Measurements from ENCODE around the gene ATE1. TPM values are rescaled to one million over a fixed set of nuclear protein-coding genes. Genes with fewer than 3 reads are reported as not detected.
"Not testable (repeated sequence)": the region's sequence is repeated elsewhere in the genome, so short reads cannot be mapped to it uniquely, and the experiment has no call there.

ATE1 gene
- total RNA-seq, 1 donor from 2014 or later = 33.0 TPM

- no peak for DNase-seq (ENCODE audit: low spot score in 2 of 2, unreplicated experiment in 2 of 2)
- Mint-ChIP-seq H3K9me3 (peaks cover 25% of the 10 kb centered on the region), H3K4me3 (no peak overlapping the region), H3K27ac (no peak overlapping the region), H3K4me1 (no peaks in the 10 kb centered on the region), H3K36me3 (peaks cover 25% of the 10 kb centered on the region), H3K27me3 (ENCODE audit: low read depth) (no peaks in the 10 kb centered on the region)
- no peak for TF ChIP-seq CTCF (IDR thresholded peaks at IDR 0.05; ENCODE audit: unreplicated experiment)
Observed at GRCh38 chr10:121936295-121936694, 8.5 kb upstream of the ATE1 start.

- no peak for DNase-seq (ENCODE audit: low spot score in 2 of 2, unreplicated experiment in 2 of 2)
- TF ChIP-seq CTCF (IDR thresholded peaks at IDR 0.05; ENCODE audit: unreplicated experiment) = no peak
- Mint-ChIP-seq H3K4me3 (no peak overlapping the region), H3K9me3 (peaks cover 23% of the 10 kb centered on the region), H3K4me1 (peaks cover 5% of the 10 kb centered on the region), H3K27ac (no peak overlapping the region), H3K27me3 (ENCODE audit: low read depth) (no peaks in the 10 kb centered on the region), H3K36me3 (peaks cover 25% of the 10 kb centered on the region)
Observed at GRCh38 chr10:121935702-121936101, 7.9 kb upstream of the ATE1 start.

GRCh38 chr10:121930268-121931085 lies 2.6 kb upstream of the ATE1 start:
- not testable (repeated sequence) for DNase-seq (ENCODE audit: low spot score in 2 of 2, unreplicated experiment in 2 of 2); H3K27me3 Mint-ChIP-seq (ENCODE audit: low read depth); H3K9me3 Mint-ChIP-seq
- H3K36me3 Mint-ChIP-seq = peaks cover 14% of the 10 kb centered on the region
- peak overlapping the region; percentile 95 for H3K27ac Mint-ChIP-seq
- H3K4me1 Mint-ChIP-seq = peaks cover 28% of the 10 kb centered on the region
- H3K4me3 Mint-ChIP-seq = peak overlapping the region; percentile 83

GRCh38 chr10:121929585-121930267 lies 1.9 kb upstream of the ATE1 start:
- Mint-ChIP-seq H3K4me1 (peaks cover 32% of the 10 kb centered on the region), H3K36me3 (peaks cover 14% of the 10 kb centered on the region), H3K27ac (peak overlapping the region; percentile 95), H3K4me3 (peak overlapping the region; percentile 83)
- not testable (repeated sequence) for H3K27me3 Mint-ChIP-seq (ENCODE audit: low read depth); DNase-seq (ENCODE audit: low spot score in 2 of 2, unreplicated experiment in 2 of 2); H3K9me3 Mint-ChIP-seq

- Mint-ChIP-seq H3K27ac (peak overlapping the region; percentile 91), H3K9me3 (no peaks in the 10 kb centered on the region), H3K4me3 (peak overlapping the region; percentile 83), H3K27me3 (ENCODE audit: low read depth) (no peaks in the 10 kb centered on the region), H3K4me1 (peaks cover 32% of the 10 kb centered on the region), H3K36me3 (peaks cover 7% of the 10 kb centered on the region)
- no peak for TF ChIP-seq CTCF (IDR thresholded peaks at IDR 0.05; ENCODE audit: unreplicated experiment)
- no peak for DNase-seq (ENCODE audit: low spot score in 2 of 2, unreplicated experiment in 2 of 2)
Observed at GRCh38 chr10:121928528-121928884, 675 bp upstream of the ATE1 start.

- peaks cover 3% of the 10 kb centered on the region for H3K36me3 Mint-ChIP-seq
- peak overlapping the region; percentile 86 for H3K27ac Mint-ChIP-seq
- H3K9me3 Mint-ChIP-seq = no peaks in the 10 kb centered on the region
- H3K27me3 Mint-ChIP-seq (ENCODE audit: low read depth) = no peaks in the 10 kb centered on the region
- peak overlapping the region; percentile 95 for H3K4me3 Mint-ChIP-seq
- peak in 1 of 2 experiments; percentile 35 for DNase-seq (ENCODE audit: low spot score in 2 of 2, unreplicated experiment in 2 of 2)
- TF ChIP-seq CTCF (IDR thresholded peaks at IDR 0.05; ENCODE audit: unreplicated experiment) = no peak
- peaks cover 32% of the 10 kb centered on the region for H3K4me1 Mint-ChIP-seq
Observed at GRCh38 chr10:121927318-121927840, 452 bp downstream of the ATE1 start.

Data from mesothelial cell of epicardium (in vitro differentiated cells).